ENCODE data around the gene CERS6. TPM values are rescaled to one million over a fixed set of nuclear protein-coding genes. Genes with fewer than 3 reads are reported as not detected.
"Not testable (repeated sequence)": the region's sequence is repeated elsewhere in the genome, so short reads cannot be mapped to it uniquely, and the experiment has no call there.

Gene CERS6
- total RNA-seq, 4 donors from 2014 or later: 45.0 to 61.2 (median 56.4) TPM

DNA sequence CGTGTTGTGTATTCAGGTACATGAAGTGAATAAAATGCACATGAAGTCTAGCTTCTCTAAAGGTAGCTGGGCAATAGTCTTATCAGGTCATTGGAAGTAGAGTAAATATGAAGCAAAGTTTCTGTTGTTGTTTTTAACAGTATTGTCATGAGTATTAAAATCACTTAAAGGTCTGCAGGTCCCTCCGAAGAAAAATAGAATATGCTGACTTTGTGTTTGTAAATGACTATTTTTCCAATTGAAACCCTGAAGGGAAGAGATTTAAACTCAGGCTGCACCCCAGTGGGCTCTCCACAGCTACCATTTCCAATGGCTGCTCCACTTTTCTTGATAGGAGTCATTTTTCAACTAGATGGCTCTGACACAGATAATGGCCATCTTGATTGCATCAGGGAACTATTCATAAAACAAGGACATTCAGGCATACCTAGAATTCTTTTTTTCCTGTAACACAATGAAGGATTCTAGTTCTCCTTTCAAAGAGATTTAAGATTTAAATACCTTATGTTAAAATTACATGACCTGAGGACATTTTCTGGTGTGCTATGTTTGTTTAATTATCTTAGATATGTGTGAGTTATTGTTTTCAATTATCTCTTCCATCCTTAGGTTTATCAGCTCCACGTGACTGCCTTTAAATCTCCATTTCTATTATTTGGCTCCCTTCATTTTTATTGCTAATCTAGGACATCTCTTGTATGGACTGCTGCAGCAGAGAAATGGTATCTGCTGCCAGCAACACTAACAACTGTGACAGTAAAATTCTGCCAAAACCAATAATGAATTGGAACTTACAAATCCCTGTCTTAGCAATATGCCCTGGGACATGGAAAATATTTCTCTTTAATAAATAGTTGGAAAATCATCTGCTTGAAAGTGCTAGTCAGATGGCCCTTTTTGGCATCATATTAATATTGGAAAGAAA is 197.2 kb downstream of the CERS6 start:
- 67 to 74% methylated on average over 2 to 3 of the region's 3 CpGs for WGBS, 2 donors (ENCODE audit: low coverage in 1 of 2)
- Histone ChIP-seq H3K4me3 (no peak overlapping the region), H3K9me3 (no peaks in the 10 kb centered on the region), H3K4me1 (peaks cover 9 to 22% (median 13%) of the 10 kb centered on the region in 3 donors), H3K27ac (no peak overlapping the region), H3K27me3 (no peaks in the 10 kb centered on the region), H3K36me3 (no peaks in the 10 kb centered on the region)
- TF ChIP-seq POLR2A (IDR thresholded peaks at IDR 0.05): no peak
- no peak for TF ChIP-seq POLR2AphosphoS5 (IDR thresholded peaks at IDR 0.05)
- TF ChIP-seq EP300 (IDR thresholded peaks at IDR 0.05): no peak
- TF ChIP-seq, protein P1, sequence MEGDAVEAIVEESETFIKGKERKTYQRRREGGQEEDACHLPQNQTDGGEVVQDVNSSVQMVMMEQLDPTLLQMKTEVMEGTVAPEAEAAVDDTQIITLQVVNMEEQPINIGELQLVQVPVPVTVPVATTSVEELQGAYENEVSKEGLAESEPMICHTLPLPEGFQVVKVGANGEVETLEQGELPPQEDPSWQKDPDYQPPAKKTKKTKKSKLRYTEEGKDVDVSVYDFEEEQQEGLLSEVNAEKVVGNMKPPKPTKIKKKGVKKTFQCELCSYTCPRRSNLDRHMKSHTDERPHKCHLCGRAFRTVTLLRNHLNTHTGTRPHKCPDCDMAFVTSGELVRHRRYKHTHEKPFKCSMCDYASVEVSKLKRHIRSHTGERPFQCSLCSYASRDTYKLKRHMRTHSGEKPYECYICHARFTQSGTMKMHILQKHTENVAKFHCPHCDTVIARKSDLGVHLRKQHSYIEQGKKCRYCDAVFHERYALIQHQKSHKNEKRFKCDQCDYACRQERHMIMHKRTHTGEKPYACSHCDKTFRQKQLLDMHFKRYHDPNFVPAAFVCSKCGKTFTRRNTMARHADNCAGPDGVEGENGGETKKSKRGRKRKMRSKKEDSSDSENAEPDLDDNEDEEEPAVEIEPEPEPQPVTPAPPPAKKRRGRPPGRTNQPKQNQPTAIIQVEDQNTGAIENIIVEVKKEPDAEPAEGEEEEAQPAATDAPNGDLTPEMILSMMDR (IDR thresholded peaks at IDR 0.05): no peak
- no peak for ATAC-seq

DNA sequence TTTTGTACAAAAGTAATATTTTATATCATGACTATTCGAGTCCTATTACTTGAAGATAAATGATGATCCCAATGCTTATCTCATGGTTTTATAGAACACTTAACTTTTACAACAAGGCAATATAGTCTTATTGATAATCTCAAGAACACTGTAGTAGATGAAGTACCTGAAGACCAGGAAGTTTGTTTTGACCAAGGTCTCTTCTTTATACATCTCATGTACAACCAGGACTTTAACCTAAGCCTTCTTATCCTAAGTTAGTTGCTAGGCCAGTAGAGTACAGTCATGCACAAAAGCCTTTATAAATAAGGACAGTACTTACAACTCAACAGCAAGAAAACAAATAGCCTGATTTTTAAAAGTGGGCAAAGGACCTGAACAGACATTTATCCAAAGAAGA is 198.6 kb downstream of the CERS6 start:
- H3K27ac ChIP-seq: no peak overlapping the region
- H3K4me1 ChIP-seq: peaks cover under 1 to 8% (median 3%) of the 10 kb centered on the region in 3 donors
- no peak overlapping the region for H3K4me3 ChIP-seq
- H3K36me3 ChIP-seq: no peaks in the 10 kb centered on the region
- WGBS, 2 donors (ENCODE audit: low coverage in 1 of 2): 90 to 100% methylated on average over 1 of the region's 1 CpG
- TF ChIP-seq POLR2A (IDR thresholded peaks at IDR 0.05) (no peak), EP300 (IDR thresholded peaks at IDR 0.05) (no peak), POLR2AphosphoS5 (IDR thresholded peaks at IDR 0.05) (no peak)
- TF ChIP-seq, protein P1 (IDR thresholded peaks at IDR 0.05): no peak
- H3K9me3 ChIP-seq: no peaks in the 10 kb centered on the region
- no peak for ATAC-seq
- H3K27me3 ChIP-seq: no peaks in the 10 kb centered on the region

DNA sequence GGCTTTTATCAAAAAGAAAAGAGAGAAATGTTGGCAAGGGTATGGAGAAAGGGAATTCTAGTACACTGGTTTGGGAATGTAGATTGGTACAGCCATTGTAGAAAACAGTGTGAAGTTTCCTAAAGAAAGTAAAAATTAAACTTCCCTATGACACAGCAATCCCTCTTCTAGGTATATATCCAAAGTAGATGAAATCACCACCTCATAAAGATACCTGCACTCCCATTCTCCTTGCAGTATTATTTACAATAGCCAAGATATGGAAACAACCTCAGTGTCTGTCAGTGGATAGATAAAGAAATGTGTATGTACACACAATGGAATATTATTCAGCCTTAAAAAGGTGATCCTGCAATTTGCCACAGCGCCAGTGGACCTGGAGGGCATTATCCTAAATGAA is 199.1 kb downstream of the CERS6 start:
- TF ChIP-seq POLR2AphosphoS5 (IDR thresholded peaks at IDR 0.05) (no peak), EP300 (IDR thresholded peaks at IDR 0.05) (no peak), POLR2A (IDR thresholded peaks at IDR 0.05) (no peak)
- TF ChIP-seq, protein P1 (IDR thresholded peaks at IDR 0.05): no peak
- peaks cover 0 to 3% (median 0%) of the 10 kb centered on the region in 3 donors for H3K4me1 ChIP-seq
- WGBS, 2 donors (ENCODE audit: low coverage in 1 of 2): 93 to 100% methylated on average over 1 of the region's 1 CpG

DNA sequence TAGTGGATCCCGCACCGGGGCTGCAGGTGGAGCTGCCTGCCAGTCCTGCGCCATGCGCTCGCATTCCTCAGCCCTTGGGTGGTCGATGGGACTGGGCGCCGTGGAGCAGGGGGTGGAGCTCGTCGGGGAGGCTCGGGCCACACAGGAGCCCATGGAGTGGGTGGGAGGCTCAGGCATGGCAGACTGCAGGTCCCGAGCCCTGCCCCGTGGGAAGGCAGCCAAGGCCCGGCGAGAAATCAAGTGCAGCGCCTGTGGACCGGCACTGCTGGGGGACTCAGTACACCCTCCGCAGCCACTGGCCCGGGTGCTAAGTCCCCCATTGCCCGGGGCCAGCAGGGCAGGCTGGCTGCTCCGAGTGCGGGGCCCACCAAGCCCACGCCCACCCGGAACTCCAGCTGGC is 201.3 kb downstream of the CERS6 start:
- H3K27me3 ChIP-seq, H3K4me3 ChIP-seq, ATAC-seq, H3K27ac ChIP-seq, H3K36me3 ChIP-seq, H3K9me3 ChIP-seq: not testable (repeated sequence)
- peaks cover 0 to 13% (median 0%) of the 10 kb centered on the region in 3 donors for H3K4me1 ChIP-seq
- no CpG with 5 or more reads among the region's 24 CpGs for WGBS, 2 donors (ENCODE audit: low coverage in 1 of 2)

More for the DNA sequence above, 199.1 kb downstream of the CERS6 start:
- Histone ChIP-seq H3K9me3 (no peaks in the 10 kb centered on the region), H3K27me3 (no peaks in the 10 kb centered on the region), H3K27ac (no peak overlapping the region), H3K36me3 (no peaks in the 10 kb centered on the region), H3K4me3 (no peak overlapping the region)
- no peak for ATAC-seq

DNA sequence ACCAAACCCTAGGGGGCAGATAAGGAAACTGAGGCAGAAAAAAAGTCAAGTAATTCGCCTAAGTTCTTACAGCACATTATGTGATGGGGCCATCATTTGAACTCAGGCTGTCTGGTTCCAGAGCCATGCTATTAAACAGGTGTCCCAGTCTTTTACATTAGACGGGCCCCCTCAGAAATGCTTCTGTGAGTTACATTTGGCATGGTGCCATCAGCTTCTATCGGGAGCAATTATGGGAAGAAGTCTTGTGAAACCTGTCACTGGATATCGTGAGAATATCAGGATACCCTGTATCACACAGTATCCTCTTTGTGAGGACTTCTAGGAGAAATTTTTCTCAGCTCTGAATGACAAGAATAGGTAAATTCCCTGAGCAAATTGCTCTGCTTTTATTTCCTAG is 202.6 kb downstream of the CERS6 start:
- ATAC-seq: no peak
- no peaks in the 10 kb centered on the region for H3K36me3 ChIP-seq
- TF ChIP-seq EP300 (IDR thresholded peaks at IDR 0.05) (no peak), POLR2AphosphoS5 (IDR thresholded peaks at IDR 0.05) (no peak), POLR2A (IDR thresholded peaks at IDR 0.05) (no peak)
- TF ChIP-seq, protein P1 (IDR thresholded peaks at IDR 0.05): no peak
- WGBS, 2 donors (ENCODE audit: low coverage in 1 of 2): 59 to 65% methylated on average over 4 of the region's 4 CpGs
- H3K4me3 ChIP-seq: no peak overlapping the region
- H3K4me1 ChIP-seq: peaks cover 0 to 17% (median 0%) of the 10 kb centered on the region in 3 donors
- no peaks in the 10 kb centered on the region for H3K9me3 ChIP-seq
- no peaks in the 10 kb centered on the region for H3K27me3 ChIP-seq
- no peak overlapping the region for H3K27ac ChIP-seq
